Skin epidermis (tissue), 12 donors: Measurements from ENCODE around the gene C2orf80.
"Not testable (repeated sequence)": the region's sequence is repeated elsewhere in the genome, so short reads cannot be mapped to it uniquely, and the experiment has no call there.

Experiments
- H3K27ac ChIP-seq, 21 experiments: fragments of 200-600 bp; sonication (generic) in 11 of 21; one replicate each; pipeline ENCODE4 v1.5.0; 2020; ENCODE audit warnings: mild to moderate bottlenecking in 3 of 21, inconsistent platforms in 2 of 21, moderate library complexity in 2 of 21
- H3K4me3 ChIP-seq, 7 experiments: fragments of 200-600 bp; sonication (generic) in 2 of 7; one replicate each; pipeline ENCODE4 v1.5.0; 2020; ENCODE audit warnings: inconsistent platforms in 2 of 7, mild to moderate bottlenecking in 2 of 7, moderate library complexity in 1 of 7

Gene C2orf80

GRCh38 chr2:208139447-208139846 is 50.4 kb downstream of the C2orf80 start:
- no peak overlapping the region for H3K27ac ChIP-seq
- no peak overlapping the region for H3K4me3 ChIP-seq

- H3K27ac ChIP-seq: not testable (repeated sequence)
These were observed 51.5 kb downstream of the C2orf80 start for GRCh38 chr2:208138334-208138733.

GRCh38 chr2:208136716-208137094 is 53.1 kb downstream of the C2orf80 start:
- no peak overlapping the region for H3K4me3 ChIP-seq
- no peak overlapping the region for H3K27ac ChIP-seq

More at GRCh38 chr2:208138334-208138733, 51.5 kb downstream of the C2orf80 start:
- H3K4me3 ChIP-seq: not testable (repeated sequence)

GRCh38 chr2:208135794-208136715 is 53.8 kb downstream of the C2orf80 start:
- H3K27ac ChIP-seq: no peak overlapping the region
- H3K4me3 ChIP-seq: no peak overlapping the region

- no peak overlapping the region for H3K4me3 ChIP-seq
- no peak overlapping the region for H3K27ac ChIP-seq
These were observed 54.8 kb downstream of the C2orf80 start for GRCh38 chr2:208134928-208135586.

- Histone ChIP-seq H3K27ac (no peak overlapping the region), H3K4me3 (no peak overlapping the region)
These were observed 59.1 kb downstream of the C2orf80 start for GRCh38 chr2:208130712-208131110.

GRCh38 chr2:208129744-208130711 is 59.8 kb downstream of the C2orf80 start, which contains the start of gene CRYGC:
TSS of gene CRYGC (minus strand) at chr2:208129828. CDS start at chr2:208129792, 36 bp downstream.
- H3K4me3 ChIP-seq: no peak within 1 kb of the TSS
- no peak within 1 kb of the TSS for H3K27ac ChIP-seq

- H3K4me3 ChIP-seq: no peak overlapping the region
- no peak overlapping the region for H3K27ac ChIP-seq
These were observed 61.7 kb downstream of the C2orf80 start for GRCh38 chr2:208128136-208128535.

GRCh38 chr2:208127090-208127489 is 62.7 kb downstream of the C2orf80 start:
- Histone ChIP-seq H3K27ac (no peak overlapping the region), H3K4me3 (no peak overlapping the region)

- no peak overlapping the region for H3K4me3 ChIP-seq
- no peak overlapping the region for H3K27ac ChIP-seq
These were observed 64.6 kb downstream of the C2orf80 start for GRCh38 chr2:208125251-208125650.

- H3K27ac ChIP-seq: not testable (repeated sequence)
- peak within 1 kb of the TSS in 1 of 7 experiments; percentile 8 for H3K4me3 ChIP-seq
These were observed 65.7 kb downstream of the C2orf80 start, which contains the start of gene CRYGD for GRCh38 chr2:208124013-208124715. TSS of gene CRYGD (minus strand) at chr2:208124524. CDS start at chr2:208124473, 51 bp downstream.

GRCh38 chr2:208122248-208122647 is 67.6 kb downstream of the C2orf80 start:
- no peak overlapping the region for H3K4me3 ChIP-seq
- no peak overlapping the region for H3K27ac ChIP-seq

GRCh38 chr2:208118918-208119317 is 70.9 kb downstream of the C2orf80 start:
- H3K27ac ChIP-seq: no peak overlapping the region

GRCh38 chr2:208117390-208117789 is 72.4 kb downstream of the C2orf80 start:
- H3K4me3 ChIP-seq, H3K27ac ChIP-seq: not testable (repeated sequence)

More at GRCh38 chr2:208118918-208119317, 70.9 kb downstream of the C2orf80 start:
- H3K4me3 ChIP-seq: no peak overlapping the region
